GM12874 (cell line): ENCODE measurements around the gene VEGFC.

Experiments
- TF ChIP-seq, protein P1 (sequence below): IDR thresholded peaks from 2 replicates; pipeline ENCODE4 v1.5.1; 2011; ENCODE audit warnings: low read depth, mild to moderate bottlenecking, control low read depth, low read length, moderate library complexity; ENCODE audit not compliant: insufficient read depth

Gene VEGFC

DNA sequence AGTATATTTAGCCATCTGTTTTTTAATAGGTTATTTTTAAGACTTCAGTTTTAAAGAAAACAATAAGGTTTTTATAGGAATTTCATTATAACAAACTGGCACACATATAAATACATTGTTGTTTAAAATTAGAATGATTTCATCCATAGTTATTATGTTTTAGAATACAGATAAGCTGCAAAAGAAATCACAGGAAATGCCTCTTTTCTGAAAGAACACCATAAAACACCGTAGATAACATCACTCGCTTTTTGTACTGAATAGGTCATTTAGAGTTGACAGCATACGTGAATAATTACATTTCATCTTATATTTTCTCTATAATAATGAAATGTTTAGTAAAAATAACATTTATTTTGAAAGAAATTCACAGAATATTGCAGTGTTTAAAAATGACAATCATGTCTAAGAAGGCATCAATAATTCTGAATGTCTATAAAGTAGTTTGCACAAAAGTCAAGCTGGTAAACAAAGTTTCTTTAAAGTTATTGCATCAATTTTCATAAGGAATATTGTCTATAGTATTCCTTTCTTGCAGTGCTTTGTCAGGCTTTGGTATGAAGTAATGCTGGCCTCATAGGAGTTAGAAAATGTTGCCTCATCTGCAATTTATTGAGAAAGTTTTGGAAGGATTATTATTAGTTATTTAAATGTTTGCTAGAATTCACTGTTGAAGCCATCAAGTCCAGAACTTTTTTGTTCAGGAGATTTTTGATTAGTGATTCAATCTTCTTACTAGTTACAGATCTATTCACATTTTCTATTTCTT is 17.9 kb upstream of the VEGFC start:
- TF ChIP-seq, protein P1, sequence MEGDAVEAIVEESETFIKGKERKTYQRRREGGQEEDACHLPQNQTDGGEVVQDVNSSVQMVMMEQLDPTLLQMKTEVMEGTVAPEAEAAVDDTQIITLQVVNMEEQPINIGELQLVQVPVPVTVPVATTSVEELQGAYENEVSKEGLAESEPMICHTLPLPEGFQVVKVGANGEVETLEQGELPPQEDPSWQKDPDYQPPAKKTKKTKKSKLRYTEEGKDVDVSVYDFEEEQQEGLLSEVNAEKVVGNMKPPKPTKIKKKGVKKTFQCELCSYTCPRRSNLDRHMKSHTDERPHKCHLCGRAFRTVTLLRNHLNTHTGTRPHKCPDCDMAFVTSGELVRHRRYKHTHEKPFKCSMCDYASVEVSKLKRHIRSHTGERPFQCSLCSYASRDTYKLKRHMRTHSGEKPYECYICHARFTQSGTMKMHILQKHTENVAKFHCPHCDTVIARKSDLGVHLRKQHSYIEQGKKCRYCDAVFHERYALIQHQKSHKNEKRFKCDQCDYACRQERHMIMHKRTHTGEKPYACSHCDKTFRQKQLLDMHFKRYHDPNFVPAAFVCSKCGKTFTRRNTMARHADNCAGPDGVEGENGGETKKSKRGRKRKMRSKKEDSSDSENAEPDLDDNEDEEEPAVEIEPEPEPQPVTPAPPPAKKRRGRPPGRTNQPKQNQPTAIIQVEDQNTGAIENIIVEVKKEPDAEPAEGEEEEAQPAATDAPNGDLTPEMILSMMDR = no peak

- TF ChIP-seq, protein P1 = no peak
Measured at GRCh38 chr4:176806778-176807375, 14.2 kb upstream of the VEGFC start.

- TF ChIP-seq, protein P1 = no peak
Measured at GRCh38 chr4:176805155-176805554, 12.4 kb upstream of the VEGFC start.

DNA sequence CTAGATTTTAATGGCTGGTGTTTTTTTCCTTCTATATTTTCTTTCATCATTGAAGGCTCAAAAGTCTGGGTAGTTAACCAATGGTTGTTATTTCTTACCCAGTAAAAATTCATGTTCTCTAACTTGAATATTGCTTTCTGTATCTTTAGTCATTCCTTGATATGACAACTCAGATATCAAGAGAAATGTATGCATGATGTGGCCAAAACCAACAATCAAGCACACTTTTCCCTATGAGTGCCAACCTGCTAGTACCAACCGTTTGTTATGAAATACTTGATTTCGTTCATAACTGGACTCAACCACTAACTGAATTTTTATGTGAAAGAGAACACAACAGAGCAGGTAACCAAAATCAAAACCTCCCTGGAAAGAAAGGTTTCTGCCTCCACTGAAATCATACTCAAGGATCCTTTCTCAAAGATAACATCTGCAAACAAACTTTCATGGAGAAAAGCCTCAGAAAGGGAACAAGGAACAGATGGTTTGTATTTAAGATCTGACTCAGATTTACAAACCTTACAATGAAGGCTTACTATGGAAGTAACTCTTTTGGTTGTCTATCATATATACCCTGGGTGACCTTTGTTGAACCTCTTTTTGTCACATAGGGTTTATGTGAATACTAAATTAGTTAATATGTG is 8.3 kb upstream of the VEGFC start:
- TF ChIP-seq, protein P1 = no peak

GRCh38 chr4:176799653-176800052 is 6.9 kb upstream of the VEGFC start:
- TF ChIP-seq, protein P1 = no peak

DNA sequence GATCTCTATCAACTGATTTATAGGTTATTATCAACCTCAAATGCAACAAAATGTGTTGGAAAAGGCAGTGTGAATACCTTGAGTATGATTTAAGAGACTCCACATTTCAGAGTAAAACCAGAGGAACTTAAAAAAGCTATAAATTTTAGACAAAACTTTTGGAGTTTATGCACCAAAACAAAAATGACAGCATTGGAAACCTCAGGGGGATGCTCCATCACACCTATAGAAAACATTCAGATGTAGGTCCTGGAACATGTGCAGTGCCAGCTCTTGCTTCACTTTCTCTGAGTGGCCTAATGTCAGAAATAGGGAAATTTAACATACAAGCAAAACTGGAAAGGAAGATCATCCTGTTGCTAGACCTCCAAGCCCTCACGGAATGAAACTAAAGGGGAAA is 5.8 kb upstream of the VEGFC start:
- TF ChIP-seq, protein P1 = no peak

- TF ChIP-seq, protein P1 = no peak
Measured at GRCh38 chr4:176795441-176795840, 2.7 kb upstream of the VEGFC start.
